K562 (cell line): ENCODE measurements around the gene GJD4. TPM values are rescaled to one million over a fixed set of nuclear protein-coding genes. Genes with fewer than 3 reads are reported as not detected.

Experiments used
- ATF1 ChIP-seq, 2 experiments: fragments of 450-650 bp in 1 of 2; IDR thresholded peaks; 2 replicates each; pipeline ENCODE4 v1.6.1; 2016; ENCODE audit warnings: missing compliant biosample characterization in 1 of 2, missing genetic modification characterization in 1 of 2
- CREB1 ChIP-seq, 2 experiments: sonication (generic) in 1 of 2; formaldehyde crosslinking in 1 of 2; IDR thresholded peaks; 2 replicates each; pipeline versions ENCODE4 v1.6.1 to v1.8.0; 2012 to 2022; ENCODE audit warnings: inconsistent platforms in 1 of 2, mild to moderate bottlenecking in 1 of 2, missing genetic modification reagents in 1 of 2, moderate library complexity in 1 of 2
- CREM ChIP-seq: IDR thresholded peaks from 2 replicates; pipeline ENCODE4 v1.6.1; 2014; ENCODE audit warnings: antibody characterized with exemption, low read depth
- KDM2B ChIP-seq: fragments of 250-450 bp; sonication (Bioruptor Pico); IDR thresholded peaks from 2 replicates; pipeline ENCODE4 v1.8.0; 2021; ENCODE audit warnings: mild to moderate bottlenecking, moderate library complexity
- MAZ ChIP-seq, 2 experiments: fragments of 450-650 bp in 1 of 2; sonication (generic) in 1 of 2; formaldehyde crosslinking; IDR thresholded peaks in 1 of 2; conservative IDR thresholded peaks in 1 of 2; 2 replicates each; pipeline versions ENCODE4 v1.4.0 to v1.5.0; 2020; ENCODE audit warnings: mild to moderate bottlenecking in 1 of 2, missing genetic modification reagents in 1 of 2
- REST ChIP-seq, 2 experiments: fragments of 450-650 bp; formaldehyde crosslinking in 1 of 2; IDR thresholded peaks; 2 replicates each; pipeline versions ENCODE4 v1.4.0 to v1.6.1; 2014 to 2020; ENCODE audit warnings: mild to moderate bottlenecking in 2 of 2, borderline replicate concordance in 1 of 2, low read depth in 1 of 2
- SPI1 ChIP-seq: IDR thresholded peaks from 2 replicates; pipeline ENCODE4 v1.6.1; 2011; ENCODE audit warnings: low read depth, low read length, control low read depth, borderline replicate concordance
- TEAD1 ChIP-seq, 2 experiments: fragments of 450-650 bp in 1 of 2; sonication (generic) in 1 of 2; formaldehyde crosslinking; IDR thresholded peaks; 2 replicates each; pipeline versions ENCODE4 v1.4.0 to v1.8.0; 2020 to 2022; ENCODE audit warnings: mild to moderate bottlenecking in 2 of 2, missing genetic modification reagents in 1 of 2
- ZNF232 ChIP-seq: sonication (generic); formaldehyde crosslinking; IDR thresholded peaks from 2 replicates; pipeline ENCODE4 v1.8.0; 2022; ENCODE audit warnings: mild to moderate bottlenecking, missing genetic modification reagents
- ZNF512 ChIP-seq: IDR thresholded peaks from 2 replicates; pipeline ENCODE4 v1.6.1; 2016; ENCODE audit warnings: missing genetic modification characterization, missing compliant biosample characterization
- polyA plus RNA-seq, 8 experiments: library from polyadenylated mRNA; depleted of rRNA in 4 of 8; stranded (reverse) in 5 of 8; unstranded in 3 of 8; fragments of >200 nt; fragmentation: Nextera tagmentation in 2 of 8; fragmentation: Illumina TruSeq in 1 of 8; extraction: Ambion mirVana in 2 of 8; extraction: Trizol in 1 of 8; gene quantifications; 2 replicates each; pipeline versions ENCODE4 v1.2.1 to v1.2.3, GENCODE V29; 2011 to 2014; ENCODE audit warnings: inconsistent platforms in 1 of 8, missing spikeins in 1 of 8
- total RNA-seq, 7 experiments: library from RNA; depleted of rRNA in 6 of 7; stranded (reverse); fragments of >200 nt in 6 of 7; fragmentation: Illumina TruSeq in 2 of 7; extraction: Trizol in 2 of 7; gene quantifications; 2 replicates each; pipeline versions ENCODE4 v1.2.1 to v1.2.3, GENCODE V29; 2011 to 2021; ENCODE audit warnings: low replicate concordance in 1 of 7
- TF ChIP-seq, protein P1 (sequence below): sonication (generic); formaldehyde crosslinking; IDR thresholded peaks from 2 replicates; pipeline ENCODE4 v1.9.0; 2022; ENCODE audit warnings: mild to moderate bottlenecking, missing genetic modification reagents
- TF ChIP-seq, protein P2 (sequence below): fragments of 200-800 bp; sonication (Bioruptor generic); IDR thresholded peaks from 2 replicates; pipeline ENCODE4 v1.6.1; 2017; ENCODE audit warnings: missing genetic modification characterization, missing compliant biosample characterization

Gene GJD4
- total and polyA plus RNA-seq, 9 of the 15 experiments (the other 6 are each of a cell fraction or from before 2014, with no cell fraction given): not detected

DNA sequence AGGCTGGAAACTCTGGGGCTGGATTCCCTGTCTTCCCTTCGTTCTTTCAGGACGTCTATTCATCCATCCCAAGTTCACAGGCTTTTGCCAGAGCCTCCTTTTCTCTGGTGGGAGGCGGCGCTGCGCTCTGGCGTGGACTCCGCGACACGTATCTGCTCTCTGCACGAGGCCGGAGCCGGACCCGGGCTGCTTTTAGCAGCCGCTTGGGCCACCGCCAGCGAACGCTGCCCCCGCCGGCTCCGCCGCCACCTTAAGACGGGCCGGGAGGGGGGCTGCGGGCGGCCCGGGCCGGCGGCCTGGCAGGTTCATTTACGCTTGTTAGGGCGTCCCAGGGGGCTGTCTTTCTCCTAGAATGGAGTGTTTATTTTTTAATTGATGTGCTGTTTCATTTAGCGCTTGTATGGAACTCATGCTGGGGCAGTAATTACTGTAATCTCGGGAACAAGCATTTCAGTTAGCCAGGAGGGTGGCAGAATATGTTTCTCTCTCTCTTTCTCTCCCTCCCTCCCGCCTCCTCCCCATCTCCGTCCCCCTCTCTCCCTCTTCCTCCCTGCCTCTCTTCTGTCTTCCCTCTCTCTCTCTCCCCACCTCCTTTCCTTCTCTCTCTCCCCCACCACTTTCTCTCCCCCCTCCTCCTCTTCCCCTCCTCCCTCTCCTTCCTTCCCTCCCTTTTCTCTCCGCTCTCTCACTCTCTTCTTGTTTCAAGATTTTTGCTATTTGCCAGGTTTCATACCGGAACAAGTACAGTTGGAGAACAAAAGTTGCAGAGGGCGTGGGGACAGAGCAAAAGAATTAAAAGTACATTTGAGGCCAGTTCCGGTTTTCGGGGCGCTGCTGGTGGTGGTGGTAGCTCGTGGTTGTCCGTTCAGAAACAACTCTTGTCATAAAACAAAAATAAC is 38.3 kb downstream of the GJD4 start (continued):
- TF ChIP-seq, protein P1, sequence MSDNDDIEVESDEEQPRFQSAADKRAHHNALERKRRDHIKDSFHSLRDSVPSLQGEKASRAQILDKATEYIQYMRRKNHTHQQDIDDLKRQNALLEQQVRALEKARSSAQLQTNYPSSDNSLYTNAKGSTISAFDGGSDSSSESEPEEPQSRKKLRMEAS (CRISPR knock-in tag): peak; percentile 59
- TF ChIP-seq ZNF232 (no peak), MAZ (CRISPR knock-in tag; conservative IDR thresholded peaks at IDR 0.05 in 1 of 2, IDR thresholded peaks at IDR 0.05 in 1 of 2) (peak in 1 of 2 experiments; percentile 31; a peak in 1 of 4 replicates), REST (IDR thresholded peaks at IDR 0.05; ENCODE audit: borderline replicate concordance) (peak; percentile 21; the same call in 1 of the 2 replicates), REST (CRISPR knock-in tag; IDR thresholded peaks at IDR 0.05; ENCODE audit: low read depth) (no peak), CREM (peak; percentile 61), KDM2B (CRISPR knock-in tag) (0 out of 2 replicates have a peak, but pooled peaks have one; percentile 58), CREB1 (IDR thresholded peaks at IDR 0.05) (peak; percentile 56; the same call in 1 of the 2 replicates), CREB1 (CRISPR knock-in tag; IDR thresholded peaks at IDR 0.05) (no peak), TEAD1 (CRISPR knock-in tag; IDR thresholded peaks at IDR 0.05) (no peak), SPI1 (peak; percentile 49), ATF1 (CRISPR knock-in tag; IDR thresholded peaks at IDR 0.05) (0 out of 2 replicates have a peak, but pooled peaks have one; percentile 21), ATF1 (tag; IDR thresholded peaks at IDR 0.05) (no peak), ZNF512 (tag) (peak; percentile 89)
- TF ChIP-seq, protein P2, sequence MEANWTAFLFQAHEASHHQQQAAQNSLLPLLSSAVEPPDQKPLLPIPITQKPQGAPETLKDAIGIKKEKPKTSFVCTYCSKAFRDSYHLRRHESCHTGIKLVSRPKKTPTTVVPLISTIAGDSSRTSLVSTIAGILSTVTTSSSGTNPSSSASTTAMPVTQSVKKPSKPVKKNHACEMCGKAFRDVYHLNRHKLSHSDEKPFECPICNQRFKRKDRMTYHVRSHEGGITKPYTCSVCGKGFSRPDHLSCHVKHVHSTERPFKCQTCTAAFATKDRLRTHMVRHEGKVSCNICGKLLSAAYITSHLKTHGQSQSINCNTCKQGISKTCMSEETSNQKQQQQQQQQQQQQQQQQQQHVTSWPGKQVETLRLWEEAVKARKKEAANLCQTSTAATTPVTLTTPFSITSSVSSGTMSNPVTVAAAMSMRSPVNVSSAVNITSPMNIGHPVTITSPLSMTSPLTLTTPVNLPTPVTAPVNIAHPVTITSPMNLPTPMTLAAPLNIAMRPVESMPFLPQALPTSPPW: peak; percentile 65
